Activated CD8-positive, alpha-beta T cell treated with anti-CD3 and anti-CD28 coated beads for 36 hours (primary cell): ENCODE data around the gene HFE. TPM values are rescaled to one million over a fixed set of nuclear protein-coding genes. Genes with fewer than 3 reads are reported as not detected.

Experiments used
- ATAC-seq: fragments of 200-7000 bp; cut with Tn5 transposase; one replicate; pipeline ENCODE4 v1.10.0; 2021; ENCODE audit warnings: mild to moderate bottlenecking, moderate library complexity
- CTCF ChIA-PET: fragments of 350-600 bp; sonication (Branson Sonifier 250); formaldehyde crosslinking; loops from one replicate; lab custom pipeline; 2021; ENCODE audit warnings: antibody characterized with exemption; lab: Charles Lee
- POLR2A ChIA-PET: fragments of 350-600 bp; sonication (Branson Sonifier 250); formaldehyde crosslinking; loops from one replicate; lab custom pipeline; 2021; ENCODE audit warnings: antibody characterized with exemption; lab: Charles Lee
- DNase-seq: peaks from one replicate; pipeline ENCODE4 v3.0.0-alpha.2; 2020
- H3K27ac Mint-ChIP-seq: one replicate; pipeline ENCODE4 v1.8.0; 2021; ENCODE audit warnings: mild to moderate bottlenecking, mixed read lengths
- H3K27me3 Mint-ChIP-seq: one replicate; pipeline ENCODE4 v1.8.0; 2021; ENCODE audit warnings: mixed read lengths
- H3K36me3 Mint-ChIP-seq: one replicate; pipeline ENCODE4 v1.8.0; 2021; ENCODE audit warnings: low read depth, mixed read lengths
- H3K4me1 Mint-ChIP-seq: one replicate; pipeline ENCODE4 v1.8.0; 2021; ENCODE audit warnings: low read depth, mixed read lengths
- H3K4me3 Mint-ChIP-seq: one replicate; pipeline ENCODE4 v1.8.0; 2021; ENCODE audit warnings: mild to moderate bottlenecking, moderate library complexity, mixed read lengths
- H3K9me3 Mint-ChIP-seq: one replicate; pipeline ENCODE4 v1.8.0; 2021; ENCODE audit warnings: mixed read lengths
- CTCF ChIP-seq: fragments of 200-600 bp; IDR thresholded peaks from one replicate; pipeline ENCODE4 v1.8.0; 2022; ENCODE audit warnings: antibody characterized with exemption, mild to moderate bottlenecking
- intact Hi-C: fragments of 100-400 bp; cut with micrococcal nuclease; formaldehyde crosslinking; loops from one replicate; pipeline ENCODE4 v1.10.0; 2022
- total RNA-seq, 2 experiments: library from RNA; stranded (reverse); gene quantifications; one replicate each; pipeline ENCODE4 v1.2.3, GENCODE V29; 2021

Gene HFE
- total RNA-seq, 2 experiments from 2014 or later, result 0.25 to 0.56 TPM

- H3K9me3 Mint-ChIP-seq, result no peaks in the 10 kb centered on the region
- CTCF ChIA-PET, result interaction anchor here (0.6 to 24.5 kb wide), 17 partner anchors 10 to 127 kb away, joined by 3 to 841 read pairs (median 5); partner anchors contain the start of gene HFE
- H3K4me1 Mint-ChIP-seq, result peaks cover 4% of the 10 kb centered on the region
- no peaks in the 10 kb centered on the region for H3K36me3 Mint-ChIP-seq
- H3K4me3 Mint-ChIP-seq, result no peak overlapping the region
- no peaks in the 10 kb centered on the region for H3K27me3 Mint-ChIP-seq
- ATAC-seq (peak; percentile 89), DNase-seq (peak; percentile 77)
- POLR2A ChIA-PET, result interaction anchor here (1.0 to 2.5 kb wide), 4 partner anchors 10 to 54 kb away, joined by 3 to 8 read pairs (median 4); partner anchors contain the start of gene HFE
- peak; percentile 82 for TF ChIP-seq CTCF
- no peak overlapping the region for H3K27ac Mint-ChIP-seq
- intact Hi-C loops, result loop anchor here (1.0 kb wide), 1 partner anchor 31 kb away; no protein-coding TSS in a partner anchor
Observed at GRCh38 chr6:26097268-26097875, 10.1 kb downstream of the HFE start.

- ChIA-PET CTCF (interaction anchor here (1.0 to 24.5 kb wide), 4 partner anchors 16 to 35 kb away, joined by 4 to 841 read pairs (median 6); partner anchors contain the start of gene HFE), POLR2A (interaction anchor here (1.1 to 7.7 kb wide), 22 partner anchors 11 to 1042 kb away, joined by 3 to 104 read pairs (median 8); partner anchors contain the start of gene HFE)
- no peak for TF ChIP-seq CTCF
- ATAC-seq (peak; percentile 84), DNase-seq (no peak)
- Mint-ChIP-seq H3K4me1 (peaks cover 15% of the 10 kb centered on the region), H3K27me3 (peaks cover 2% of the 10 kb centered on the region), H3K27ac (peak overlapping the region; percentile 98), H3K4me3 (peak overlapping the region; percentile 85), H3K9me3 (no peaks in the 10 kb centered on the region), H3K36me3 (peaks cover 3% of the 10 kb centered on the region)
- intact Hi-C loops, result loop anchor here (2.0 kb wide), 1 partner anchor 46 kb away; a partner anchor contains a TSS
Observed at GRCh38 chr6:26103141-26103769, 16.0 kb downstream of the HFE start.

- POLR2A ChIA-PET, result interaction anchor here (0.6 to 7.7 kb wide), 43 partner anchors 10 to 1042 kb away, joined by 3 to 104 read pairs (median 4); partner anchors contain the start of gene HFE
- ATAC-seq, result peak; percentile 87
- peaks cover 3% of the 10 kb centered on the region for H3K36me3 Mint-ChIP-seq
Observed at GRCh38 chr6:26103770-26104456, 16.7 kb downstream of the HFE start.

More at GRCh38 chr6:26103770-26104456, 16.7 kb downstream of the HFE start:
- peaks cover 15% of the 10 kb centered on the region for H3K4me1 Mint-ChIP-seq
- intact Hi-C loops, result loop anchor here (2.0 kb wide), 2 partner anchors 19 to 47 kb away; a partner anchor contains a TSS
- no peaks in the 10 kb centered on the region for H3K9me3 Mint-ChIP-seq
- peak overlapping the region; percentile 98 for H3K27ac Mint-ChIP-seq
- peak overlapping the region; percentile 85 for H3K4me3 Mint-ChIP-seq
- peaks cover 2% of the 10 kb centered on the region for H3K27me3 Mint-ChIP-seq
- CTCF ChIA-PET, result interaction anchor here (0.6 to 24.5 kb wide), 6 partner anchors 12 to 88 kb away, joined by 3 to 841 read pairs (median 4); partner anchors contain the start of gene HFE
- TF ChIP-seq CTCF, result peak; percentile 46
- peak; percentile 90 for DNase-seq
